T1000 (cell line): ENCODE results near the gene CPXM1.
"Not testable (repeated sequence)": the region's sequence is repeated elsewhere in the genome, so short reads cannot be mapped to it uniquely, and the experiment has no call there.

Experiments
- DNase-seq: peaks from one replicate; lab custom pipeline; 2025; ENCODE audit warnings: mixed read lengths; lab: John Stamatoyannopoulos, UW

CPXM1 gene

GRCh38 chr20:2799688-2800520, 523 bp downstream of the CPXM1 start:
- DNase-seq, result no peak

- DNase-seq, result no peak
These were observed 1.2 kb downstream of the CPXM1 start for GRCh38 chr20:2799271-2799670.

GRCh38 chr20:2798814-2799213, 1.6 kb downstream of the CPXM1 start:
- no peak for DNase-seq

DNA sequence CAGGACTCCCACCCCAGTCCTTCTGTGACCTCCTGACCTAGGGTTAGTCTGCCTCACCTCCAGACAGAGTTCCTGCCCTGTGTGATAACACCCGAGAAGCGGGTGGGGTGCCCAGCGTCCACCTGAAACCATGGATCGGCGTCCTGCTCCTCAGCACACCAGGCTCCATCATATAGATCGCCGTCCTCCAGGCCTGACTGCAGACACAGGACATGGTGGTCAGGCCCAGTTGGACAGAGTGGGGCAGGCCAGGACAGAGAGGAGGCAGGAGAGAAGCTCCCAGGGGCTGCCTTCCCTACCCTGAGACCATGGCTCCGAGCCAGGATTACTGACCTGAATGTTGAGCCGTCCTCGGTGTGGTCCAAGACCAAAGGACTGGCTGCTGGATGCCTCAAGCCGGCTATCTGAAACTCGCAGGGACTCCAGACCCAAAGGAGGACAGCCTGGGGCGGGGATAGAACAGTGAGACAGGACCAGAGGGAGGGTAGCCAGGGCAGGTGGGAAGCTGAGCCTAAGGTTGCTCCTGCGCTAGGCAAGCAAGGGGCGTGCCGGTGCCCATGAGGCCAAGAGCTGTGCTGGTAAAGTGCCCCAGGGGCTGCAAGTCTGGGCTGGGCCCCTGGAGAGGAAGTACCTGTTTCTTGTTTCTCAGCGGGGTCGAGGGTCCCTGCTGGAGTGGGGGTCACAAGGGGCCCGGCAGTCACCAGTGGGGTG, 2.2 kb downstream of the CPXM1 start:
- DNase-seq, result no peak

- no peak for DNase-seq
These were observed 3.1 kb downstream of the CPXM1 start for GRCh38 chr20:2797136-2797983.

DNA sequence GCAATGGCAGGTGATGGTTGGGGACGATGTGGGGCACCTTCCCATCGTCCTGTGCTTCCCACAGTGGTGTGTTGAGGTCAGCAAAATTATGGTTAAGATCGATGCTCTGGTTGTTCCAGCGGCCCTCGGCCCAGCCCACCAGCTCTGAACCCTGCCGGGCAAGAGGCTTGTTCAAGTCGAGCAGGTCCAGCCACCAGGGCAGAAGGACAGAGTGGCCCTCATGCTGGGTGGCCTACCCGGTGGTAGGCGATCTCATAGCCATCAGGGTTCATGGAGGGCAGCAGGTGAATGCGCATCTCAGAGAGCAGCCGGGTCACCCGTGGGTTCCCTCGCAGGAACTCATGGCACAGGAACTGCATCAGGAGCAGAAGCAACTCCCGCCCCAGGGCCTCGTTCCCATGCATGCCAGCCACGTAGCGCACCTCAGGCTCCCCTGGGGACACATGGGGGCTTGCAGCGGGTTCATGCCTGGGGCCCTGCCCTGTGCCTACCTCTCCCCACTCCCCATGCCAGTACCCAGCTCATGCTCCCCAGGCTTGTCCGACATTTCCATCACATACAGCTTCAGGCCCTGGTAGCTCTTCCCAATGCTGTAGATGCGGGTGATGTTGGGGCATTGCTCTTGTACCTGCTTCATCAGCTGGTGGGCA, 4.3 kb downstream of the CPXM1 start:
- no peak for DNase-seq

DNA sequence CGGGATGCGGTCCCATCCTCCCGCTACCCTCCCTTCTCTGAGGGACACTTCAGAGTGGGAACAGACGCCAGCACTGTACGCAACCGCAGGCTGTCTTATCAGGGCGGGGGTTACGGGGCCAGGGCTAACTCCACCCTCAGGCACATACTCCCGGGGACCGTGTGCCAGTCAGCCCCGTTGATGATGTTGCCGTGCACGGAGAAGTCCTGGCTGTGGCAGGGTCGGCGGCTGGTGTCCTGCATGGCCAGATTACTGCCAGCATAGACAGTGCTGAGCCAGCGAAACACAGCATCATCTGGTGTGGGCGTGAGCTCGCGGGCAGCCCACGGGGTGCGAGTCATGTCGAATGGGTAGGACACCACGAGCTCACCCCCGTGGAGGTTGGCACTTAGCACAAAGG, 5.0 kb downstream of the CPXM1 start:
- DNase-seq, result no peak

- no peak for DNase-seq
These were observed 5.5 kb downstream of the CPXM1 start for GRCh38 chr20:2794866-2795447.

GRCh38 chr20:2794202-2794748, 6.2 kb downstream of the CPXM1 start:
- DNase-seq, result no peak

DNA sequence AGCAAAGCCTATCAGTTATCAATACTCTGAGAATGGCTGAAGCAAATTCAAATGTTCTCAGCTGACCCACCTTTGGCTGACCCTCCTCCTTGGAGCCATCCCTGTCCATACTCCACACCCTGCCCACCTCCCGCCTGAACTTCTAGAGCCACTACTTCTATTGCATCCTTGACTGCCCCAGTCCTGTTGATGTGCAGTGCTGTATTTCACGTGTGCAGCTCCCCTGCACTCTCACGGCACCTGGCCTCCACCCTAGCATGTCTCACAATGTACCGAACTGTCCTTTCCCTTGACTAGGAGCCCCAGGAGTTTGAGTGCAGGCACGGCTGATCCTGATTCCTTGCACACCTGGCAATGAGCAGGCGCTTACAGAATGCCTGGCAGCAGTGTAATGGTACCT, 7.0 kb downstream of the CPXM1 start:
- DNase-seq, result no peak

DNA sequence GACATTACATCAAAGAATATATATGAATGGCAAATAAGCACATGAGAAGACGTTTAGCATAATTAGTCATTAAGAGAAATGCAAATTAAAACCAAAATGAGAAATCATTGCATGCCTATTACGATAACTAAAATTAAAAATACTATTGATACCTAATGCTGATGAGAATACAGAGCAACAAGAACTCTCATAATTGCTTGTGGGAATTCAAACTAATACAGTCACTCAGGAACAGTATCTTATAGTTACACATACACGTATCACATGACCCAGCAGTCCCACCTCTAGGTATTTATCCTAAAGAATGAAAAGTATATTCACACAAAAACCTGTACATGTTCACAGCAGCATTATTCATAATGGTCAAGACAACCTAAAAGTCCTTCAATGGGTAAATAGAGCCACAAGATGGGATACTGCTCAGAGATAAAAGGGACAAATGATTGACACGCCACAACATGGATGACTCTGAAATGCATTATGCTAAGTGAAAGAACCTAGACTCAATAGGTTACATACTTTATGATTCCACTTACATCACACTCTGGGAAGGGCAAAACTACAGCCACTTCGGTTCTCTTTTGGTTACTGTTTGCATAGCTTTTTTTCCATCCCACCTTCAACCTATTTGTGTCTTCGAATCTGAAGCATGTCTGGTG, 16.4 kb downstream of the CPXM1 start:
- DNase-seq, result no peak

- no peak for DNase-seq
These were observed 19.5 kb downstream of the CPXM1 start for GRCh38 chr20:2780948-2781347.

GRCh38 chr20:2778602-2779321, 21.7 kb downstream of the CPXM1 start:
- DNase-seq, result no peak

DNA sequence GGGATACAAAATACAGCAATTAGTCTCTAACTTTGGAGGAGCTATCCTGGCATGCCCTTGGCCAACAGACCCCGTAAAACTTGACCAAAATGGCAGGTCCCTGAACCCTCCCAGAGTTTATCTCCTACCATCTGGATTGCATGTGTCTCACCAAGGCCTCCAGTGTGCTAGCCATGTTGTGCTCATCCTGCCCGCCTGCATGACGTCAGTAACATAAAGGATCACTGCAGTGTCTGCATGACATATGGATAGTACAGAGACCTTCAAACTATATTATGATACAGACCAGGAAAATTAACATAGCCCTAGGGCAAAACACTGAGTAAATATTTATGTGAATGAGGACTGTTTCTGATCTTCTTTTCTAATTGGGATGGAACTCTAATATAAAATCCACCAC, 25.3 kb downstream of the CPXM1 start:
- DNase-seq, result no peak

GRCh38 chr20:2773812-2774211, 26.6 kb downstream of the CPXM1 start:
- DNase-seq, result no peak

DNA sequence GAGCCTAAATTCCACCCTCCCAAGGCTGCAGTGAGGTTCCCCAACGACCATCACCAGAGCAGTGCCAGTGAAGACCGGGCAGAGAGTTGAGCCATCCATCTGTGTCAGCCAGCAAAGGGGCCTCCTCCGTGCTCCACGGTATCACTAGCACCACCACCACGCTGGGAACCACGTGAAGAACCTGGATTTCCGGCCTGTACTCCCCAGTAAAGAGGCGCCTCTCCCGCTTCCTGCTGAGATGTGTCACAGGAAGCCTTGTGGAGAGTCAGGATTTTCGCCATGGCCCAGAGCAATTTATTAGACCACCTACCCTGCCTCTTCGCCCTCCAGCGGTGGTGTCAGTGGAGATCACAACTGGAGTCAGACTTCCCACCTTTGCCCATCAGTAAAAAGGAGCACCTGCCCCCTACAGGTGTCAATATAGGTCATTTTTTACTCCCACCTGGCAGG, 28.8 kb downstream of the CPXM1 start:
- DNase-seq, result no peak

DNA sequence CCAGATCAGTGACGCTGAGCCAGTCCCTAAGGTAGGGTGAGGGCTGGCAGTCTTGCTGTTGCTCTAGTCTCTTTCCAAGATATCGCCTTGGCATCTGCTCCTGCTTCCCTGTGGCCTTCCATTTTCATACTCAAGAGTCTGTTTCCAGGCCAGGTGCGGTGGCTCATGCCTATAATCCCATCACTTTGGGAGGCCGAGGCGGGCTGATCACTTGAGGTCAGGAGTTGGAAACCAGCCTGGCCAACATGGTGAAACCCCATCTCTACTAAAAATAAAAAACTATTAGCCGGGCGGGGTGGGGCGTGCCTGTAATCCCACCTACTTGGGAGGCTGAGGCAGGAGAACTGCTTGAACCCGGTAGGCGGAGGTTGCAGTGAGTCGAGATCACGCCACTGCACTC, 30.3 kb downstream of the CPXM1 start:
- DNase-seq, result not testable (repeated sequence)

DNA sequence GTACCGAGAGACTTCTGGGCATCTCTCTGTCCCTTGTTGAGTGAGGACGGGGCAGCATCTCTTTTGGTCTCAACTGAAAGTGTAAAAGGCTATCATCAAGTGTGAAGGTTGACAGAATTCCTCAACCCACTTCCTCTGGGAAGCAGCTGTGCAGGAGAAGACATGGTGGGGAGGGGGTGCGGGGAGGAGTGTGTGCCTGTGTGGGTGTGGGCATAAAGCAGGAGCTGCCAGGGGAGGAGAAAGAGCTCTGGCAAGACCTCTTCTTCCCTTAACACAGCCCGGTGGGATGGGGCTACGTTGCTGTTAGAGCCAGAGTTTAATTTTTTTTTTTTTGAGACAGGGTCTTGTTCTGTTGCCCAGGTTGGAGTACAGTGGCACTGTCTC, 31.8 kb downstream of the CPXM1 start:
- no peak for DNase-seq

- no peak for DNase-seq
These were observed 32.4 kb downstream of the CPXM1 start for GRCh38 chr20:2767768-2768631.
